ENCODE measurements around the gene DHTKD1. TPM values are rescaled to one million over a fixed set of nuclear protein-coding genes. Genes with fewer than 3 reads are reported as not detected.

DHTKD1 gene
- total and polyA plus RNA-seq, 4 donors: 26.2 to 119 (median 43.0) TPM

DNA sequence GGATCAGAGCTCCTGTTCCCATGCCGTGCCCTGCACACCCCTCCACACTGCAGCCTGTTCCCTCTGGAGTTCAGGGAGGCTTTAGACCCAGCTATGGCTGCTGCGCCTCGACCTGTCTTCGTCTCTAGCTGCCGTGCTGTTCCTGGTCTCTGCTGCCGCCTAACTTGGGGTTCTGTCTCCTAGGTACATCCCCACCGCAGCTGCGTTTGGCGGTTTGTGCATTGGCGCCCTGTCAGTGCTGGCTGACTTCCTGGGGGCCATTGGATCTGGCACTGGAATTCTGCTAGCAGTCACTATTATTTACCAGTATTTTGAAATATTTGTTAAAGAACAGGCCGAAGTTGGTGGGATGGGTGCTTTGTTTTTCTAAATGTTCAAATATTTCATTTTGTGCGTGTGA is 95.3 kb downstream of the DHTKD1 start:
- peak overlapping the region; percentile 63 to 66 for H3K27ac ChIP-seq (ENCODE audit: low read depth in 1 of 2, low read length in 2 of 2)
- H3K27me3 ChIP-seq (ENCODE audit: control insufficient read depth in 4 of 4, insufficient read depth in 4 of 4, low read length in 3 of 4): no peaks in the 10 kb centered on the region
- H3K36me3 ChIP-seq (ENCODE audit: control insufficient read depth in 4 of 4, insufficient read depth in 3 of 4, low read depth in 1 of 4, low read length in 3 of 4): peaks cover 11 to 31% (median 20%) of the 10 kb centered on the region in 4 donors
- TF ChIP-seq NR2F2 (IDR thresholded peaks at IDR 0.05): no peak
- TF ChIP-seq FOXA1 (IDR thresholded peaks at IDR 0.05): no peak
- TF ChIP-seq, protein P1, sequence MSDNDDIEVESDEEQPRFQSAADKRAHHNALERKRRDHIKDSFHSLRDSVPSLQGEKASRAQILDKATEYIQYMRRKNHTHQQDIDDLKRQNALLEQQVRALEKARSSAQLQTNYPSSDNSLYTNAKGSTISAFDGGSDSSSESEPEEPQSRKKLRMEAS (IDR thresholded peaks at IDR 0.05): no peak
- TF ChIP-seq GABPA (IDR thresholded peaks at IDR 0.05 in 1 of 2, conservative IDR thresholded peaks at IDR 0.05 in 1 of 2): peak in 1 of 2 donors; percentile 15
- peak; percentile 95 for TF ChIP-seq YY1 (IDR thresholded peaks at IDR 0.05)
- TF ChIP-seq HNF4A (conservative IDR thresholded peaks at IDR 0.05): peak; percentile 35 to 55
- TF ChIP-seq, protein P2, sequence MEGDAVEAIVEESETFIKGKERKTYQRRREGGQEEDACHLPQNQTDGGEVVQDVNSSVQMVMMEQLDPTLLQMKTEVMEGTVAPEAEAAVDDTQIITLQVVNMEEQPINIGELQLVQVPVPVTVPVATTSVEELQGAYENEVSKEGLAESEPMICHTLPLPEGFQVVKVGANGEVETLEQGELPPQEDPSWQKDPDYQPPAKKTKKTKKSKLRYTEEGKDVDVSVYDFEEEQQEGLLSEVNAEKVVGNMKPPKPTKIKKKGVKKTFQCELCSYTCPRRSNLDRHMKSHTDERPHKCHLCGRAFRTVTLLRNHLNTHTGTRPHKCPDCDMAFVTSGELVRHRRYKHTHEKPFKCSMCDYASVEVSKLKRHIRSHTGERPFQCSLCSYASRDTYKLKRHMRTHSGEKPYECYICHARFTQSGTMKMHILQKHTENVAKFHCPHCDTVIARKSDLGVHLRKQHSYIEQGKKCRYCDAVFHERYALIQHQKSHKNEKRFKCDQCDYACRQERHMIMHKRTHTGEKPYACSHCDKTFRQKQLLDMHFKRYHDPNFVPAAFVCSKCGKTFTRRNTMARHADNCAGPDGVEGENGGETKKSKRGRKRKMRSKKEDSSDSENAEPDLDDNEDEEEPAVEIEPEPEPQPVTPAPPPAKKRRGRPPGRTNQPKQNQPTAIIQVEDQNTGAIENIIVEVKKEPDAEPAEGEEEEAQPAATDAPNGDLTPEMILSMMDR (IDR thresholded peaks at IDR 0.05; ENCODE audit: low read depth, low read length, missing input control): no peak
- TF ChIP-seq, protein P3, sequence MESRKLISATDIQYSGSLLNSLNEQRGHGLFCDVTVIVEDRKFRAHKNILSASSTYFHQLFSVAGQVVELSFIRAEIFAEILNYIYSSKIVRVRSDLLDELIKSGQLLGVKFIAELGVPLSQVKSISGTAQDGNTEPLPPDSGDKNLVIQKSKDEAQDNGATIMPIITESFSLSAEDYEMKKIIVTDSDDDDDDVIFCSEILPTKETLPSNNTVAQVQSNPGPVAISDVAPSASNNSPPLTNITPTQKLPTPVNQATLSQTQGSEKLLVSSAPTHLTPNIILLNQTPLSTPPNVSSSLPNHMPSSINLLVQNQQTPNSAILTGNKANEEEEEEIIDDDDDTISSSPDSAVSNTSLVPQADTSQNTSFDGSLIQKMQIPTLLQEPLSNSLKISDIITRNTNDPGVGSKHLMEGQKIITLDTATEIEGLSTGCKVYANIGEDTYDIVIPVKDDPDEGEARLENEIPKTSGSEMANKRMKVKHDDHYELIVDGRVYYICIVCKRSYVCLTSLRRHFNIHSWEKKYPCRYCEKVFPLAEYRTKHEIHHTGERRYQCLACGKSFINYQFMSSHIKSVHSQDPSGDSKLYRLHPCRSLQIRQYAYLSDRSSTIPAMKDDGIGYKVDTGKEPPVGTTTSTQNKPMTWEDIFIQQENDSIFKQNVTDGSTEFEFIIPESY (IDR thresholded peaks at IDR 0.05): peak; percentile 47
- peak; percentile 28 for TF ChIP-seq SP1 (IDR thresholded peaks at IDR 0.05)
- TF ChIP-seq RXRA (IDR thresholded peaks at IDR 0.05): peak in 1 of 2 donors; percentile 68
- TF ChIP-seq, protein P4, sequence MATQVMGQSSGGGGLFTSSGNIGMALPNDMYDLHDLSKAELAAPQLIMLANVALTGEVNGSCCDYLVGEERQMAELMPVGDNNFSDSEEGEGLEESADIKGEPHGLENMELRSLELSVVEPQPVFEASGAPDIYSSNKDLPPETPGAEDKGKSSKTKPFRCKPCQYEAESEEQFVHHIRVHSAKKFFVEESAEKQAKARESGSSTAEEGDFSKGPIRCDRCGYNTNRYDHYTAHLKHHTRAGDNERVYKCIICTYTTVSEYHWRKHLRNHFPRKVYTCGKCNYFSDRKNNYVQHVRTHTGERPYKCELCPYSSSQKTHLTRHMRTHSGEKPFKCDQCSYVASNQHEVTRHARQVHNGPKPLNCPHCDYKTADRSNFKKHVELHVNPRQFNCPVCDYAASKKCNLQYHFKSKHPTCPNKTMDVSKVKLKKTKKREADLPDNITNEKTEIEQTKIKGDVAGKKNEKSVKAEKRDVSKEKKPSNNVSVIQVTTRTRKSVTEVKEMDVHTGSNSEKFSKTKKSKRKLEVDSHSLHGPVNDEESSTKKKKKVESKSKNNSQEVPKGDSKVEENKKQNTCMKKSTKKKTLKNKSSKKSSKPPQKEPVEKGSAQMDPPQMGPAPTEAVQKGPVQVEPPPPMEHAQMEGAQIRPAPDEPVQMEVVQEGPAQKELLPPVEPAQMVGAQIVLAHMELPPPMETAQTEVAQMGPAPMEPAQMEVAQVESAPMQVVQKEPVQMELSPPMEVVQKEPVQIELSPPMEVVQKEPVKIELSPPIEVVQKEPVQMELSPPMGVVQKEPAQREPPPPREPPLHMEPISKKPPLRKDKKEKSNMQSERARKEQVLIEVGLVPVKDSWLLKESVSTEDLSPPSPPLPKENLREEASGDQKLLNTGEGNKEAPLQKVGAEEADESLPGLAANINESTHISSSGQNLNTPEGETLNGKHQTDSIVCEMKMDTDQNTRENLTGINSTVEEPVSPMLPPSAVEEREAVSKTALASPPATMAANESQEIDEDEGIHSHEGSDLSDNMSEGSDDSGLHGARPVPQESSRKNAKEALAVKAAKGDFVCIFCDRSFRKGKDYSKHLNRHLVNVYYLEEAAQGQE (IDR thresholded peaks at IDR 0.05): no peak
- no peak for TF ChIP-seq FOXA2 (IDR thresholded peaks at IDR 0.05)
- peak in 1 of 2 donors; percentile 64 for TF ChIP-seq RAD21 (IDR thresholded peaks at IDR 0.05)
- TF ChIP-seq TAF1 (conservative IDR thresholded peaks at IDR 0.05): no peak
- TF ChIP-seq EGR1 (IDR thresholded peaks at IDR 0.05; ENCODE audit: low read depth in 2 of 2): no peak
- TF ChIP-seq HNF4G (IDR thresholded peaks at IDR 0.05): no peak
- TF ChIP-seq, protein P5, sequence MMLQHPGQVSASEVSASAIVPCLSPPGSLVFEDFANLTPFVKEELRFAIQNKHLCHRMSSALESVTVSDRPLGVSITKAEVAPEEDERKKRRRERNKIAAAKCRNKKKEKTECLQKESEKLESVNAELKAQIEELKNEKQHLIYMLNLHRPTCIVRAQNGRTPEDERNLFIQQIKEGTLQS (IDR thresholded peaks at IDR 0.05): no peak
- TF ChIP-seq JUND (IDR thresholded peaks at IDR 0.05): peak; percentile 10 to 47
- H3K9me3 ChIP-seq (ENCODE audit: control insufficient read depth in 4 of 4, low read length in 3 of 4): no peaks in the 10 kb centered on the region
- H3K4me1 ChIP-seq (ENCODE audit: control insufficient read depth in 4 of 4, insufficient read depth in 4 of 4, low read length in 3 of 4): peaks cover 1 to 28% (median 25%) of the 10 kb centered on the region in 4 donors
- DNase-seq (ENCODE audit: low spot score): no peak
- 42% methylated on average over 12 of the region's 12 CpGs for WGBS
- H3K4me3 ChIP-seq (ENCODE audit: low read depth in 1 of 3, low read length in 3 of 3): peak overlapping the region in 1 of 3 donors; percentile 34
- H3K9ac ChIP-seq (ENCODE audit: low read depth in 1 of 2, low read length in 2 of 2): peak overlapping the region in 1 of 2 donors; percentile 43

All from liver (tissue), 9 donors.